Middle frontal gyrus (tissue), 1 donor: ENCODE results near the gene PRKAG2.

Experiments
- DNase-seq: peaks from one replicate; pipeline ENCODE4 v3.0.0-alpha.2; 2015; ENCODE audit warnings: low spot score; ENCODE audit errors: extremely low spot score

The PRKAG2 gene

DNA sequence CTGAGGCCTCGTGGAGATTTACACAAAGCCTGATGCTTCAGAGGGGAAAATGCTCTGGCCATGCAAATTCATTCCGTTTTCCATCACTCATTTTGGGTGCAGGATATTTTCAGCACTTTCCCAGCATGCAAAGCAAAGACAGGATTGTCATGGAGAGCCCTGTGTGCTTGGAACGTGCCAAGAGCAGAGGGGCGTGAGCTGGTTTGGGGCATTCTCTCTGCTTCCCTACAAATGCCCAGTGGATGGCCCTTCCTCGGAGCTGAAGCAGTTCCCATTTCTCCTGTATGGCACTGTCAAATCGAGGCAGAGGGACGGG lies 164.1 kb downstream of the PRKAG2 start:
- DNase-seq: no peak

- DNase-seq: no peak
These were observed 164.8 kb downstream of the PRKAG2 start for GRCh38 chr7:151711906-151712809.

GRCh38 chr7:151711435-151711872 lies 165.5 kb downstream of the PRKAG2 start:
- no peak for DNase-seq

DNA sequence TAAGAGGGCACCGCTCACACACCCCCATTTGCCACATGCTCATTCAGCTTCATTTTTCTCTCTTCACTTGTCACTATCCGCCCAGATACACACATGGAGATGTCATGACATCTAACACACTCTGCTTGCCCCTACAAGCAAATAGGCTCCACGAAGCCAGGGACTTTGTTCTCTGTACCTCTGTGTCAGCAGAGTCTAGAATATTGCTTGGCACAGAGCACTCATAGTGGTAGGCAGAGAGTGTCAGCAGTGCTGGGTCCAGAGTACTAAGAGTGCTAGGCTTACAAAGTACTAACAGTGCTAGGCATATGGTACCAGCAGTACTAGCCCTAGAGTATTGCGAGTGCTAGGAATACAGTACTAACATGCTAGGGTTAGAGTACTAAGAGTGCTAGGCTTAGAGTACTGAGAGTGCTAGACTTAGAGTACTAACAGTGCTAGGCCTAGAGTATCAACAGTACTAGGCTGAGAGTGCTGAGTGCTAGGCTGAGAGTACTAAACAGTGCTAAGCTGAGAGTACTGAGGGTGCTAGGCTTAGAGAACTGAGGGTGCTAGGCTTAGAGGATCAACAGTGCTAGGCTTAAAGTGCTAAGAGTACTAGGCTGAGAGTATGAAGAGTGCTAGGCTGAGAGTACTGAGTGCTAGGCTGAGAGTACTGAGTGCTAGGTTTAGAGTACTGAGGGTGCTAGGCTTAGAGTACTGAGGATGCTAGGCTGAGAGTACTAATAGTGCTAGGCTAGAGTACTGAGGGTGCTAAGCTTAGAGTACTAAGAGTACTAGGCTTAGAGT lies 166.1 kb downstream of the PRKAG2 start:
- DNase-seq: no peak

GRCh38 chr7:151710121-151710640 lies 166.7 kb downstream of the PRKAG2 start:
- DNase-seq: no peak

DNA sequence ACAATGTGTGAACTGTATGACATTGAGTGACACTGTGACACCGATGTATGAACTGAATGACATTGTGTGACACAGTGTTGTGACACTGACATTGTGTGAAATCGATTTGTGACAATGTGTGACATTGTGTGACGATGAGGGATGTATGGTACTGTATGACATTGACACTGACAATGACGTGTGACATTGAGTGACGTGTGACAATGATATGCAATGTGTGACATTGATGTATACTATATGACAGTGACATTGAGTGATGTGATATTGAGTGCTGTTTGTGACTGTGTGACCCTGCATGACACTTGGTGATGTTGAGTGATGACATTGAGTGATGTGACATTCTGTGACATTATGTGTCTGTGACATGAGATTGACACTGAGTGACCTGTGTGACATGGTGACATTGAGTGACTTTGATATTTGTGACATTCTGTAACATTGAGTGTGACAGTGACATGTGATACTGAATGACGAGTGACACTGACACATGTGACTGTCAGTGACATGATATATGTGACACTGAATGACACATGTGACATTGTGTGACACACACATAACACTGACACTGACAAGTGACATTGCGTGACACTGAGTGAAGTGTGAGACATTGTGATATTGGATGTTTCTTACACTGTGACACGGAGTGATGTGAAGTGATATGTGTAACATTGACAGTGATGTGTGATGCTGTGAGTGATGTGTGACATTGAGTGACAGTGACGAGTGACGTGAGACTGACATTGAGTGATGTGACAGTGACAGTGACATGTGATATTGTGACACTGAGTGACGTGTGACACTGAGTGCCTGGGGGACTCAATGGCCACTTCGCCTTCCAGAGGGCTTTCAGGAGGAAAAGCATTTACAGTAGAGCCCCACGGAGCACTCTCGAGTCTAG lies 167.5 kb downstream of the PRKAG2 start:
- no peak for DNase-seq

DNA sequence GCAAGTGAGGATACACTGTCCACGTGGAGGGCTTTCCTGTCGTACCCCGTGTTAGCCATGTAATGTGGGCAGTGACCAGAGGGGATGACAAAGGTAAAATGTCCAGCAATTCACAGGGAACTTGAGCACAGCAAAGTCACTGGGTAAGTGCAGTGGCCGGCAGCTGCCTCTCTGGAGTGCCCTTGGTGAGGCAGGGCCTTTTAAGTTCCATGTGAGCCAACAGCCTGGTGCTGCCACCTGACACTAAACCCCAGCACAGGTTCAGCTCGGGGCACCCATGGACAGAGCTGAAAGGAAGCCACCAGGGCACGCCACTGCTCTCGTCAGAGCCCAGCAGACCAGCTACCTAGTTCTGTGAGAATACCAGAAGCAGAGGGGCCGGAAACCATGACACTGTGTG lies 168.3 kb downstream of the PRKAG2 start:
- DNase-seq: no peak

GRCh38 chr7:151707757-151708156 lies 169.2 kb downstream of the PRKAG2 start:
- DNase-seq: no peak

DNA sequence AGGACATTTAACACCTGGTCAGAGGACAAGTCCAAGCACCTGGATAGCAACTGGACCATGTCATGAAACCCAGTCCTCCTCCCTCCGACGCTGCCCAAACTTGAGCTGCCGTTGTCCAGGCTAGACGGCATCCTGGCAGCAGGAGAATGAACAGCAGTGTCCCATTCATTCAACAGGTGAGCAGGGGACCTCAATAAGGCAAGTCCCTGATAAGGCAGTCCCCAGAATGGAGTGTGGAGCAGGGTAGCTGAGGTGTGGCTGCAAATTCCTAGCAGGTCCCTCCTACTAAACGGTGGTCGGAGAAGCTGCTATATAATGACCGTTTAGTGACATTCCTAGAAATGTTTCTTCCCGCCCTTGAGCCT lies 169.8 kb downstream of the PRKAG2 start:
- no peak for DNase-seq

DNA sequence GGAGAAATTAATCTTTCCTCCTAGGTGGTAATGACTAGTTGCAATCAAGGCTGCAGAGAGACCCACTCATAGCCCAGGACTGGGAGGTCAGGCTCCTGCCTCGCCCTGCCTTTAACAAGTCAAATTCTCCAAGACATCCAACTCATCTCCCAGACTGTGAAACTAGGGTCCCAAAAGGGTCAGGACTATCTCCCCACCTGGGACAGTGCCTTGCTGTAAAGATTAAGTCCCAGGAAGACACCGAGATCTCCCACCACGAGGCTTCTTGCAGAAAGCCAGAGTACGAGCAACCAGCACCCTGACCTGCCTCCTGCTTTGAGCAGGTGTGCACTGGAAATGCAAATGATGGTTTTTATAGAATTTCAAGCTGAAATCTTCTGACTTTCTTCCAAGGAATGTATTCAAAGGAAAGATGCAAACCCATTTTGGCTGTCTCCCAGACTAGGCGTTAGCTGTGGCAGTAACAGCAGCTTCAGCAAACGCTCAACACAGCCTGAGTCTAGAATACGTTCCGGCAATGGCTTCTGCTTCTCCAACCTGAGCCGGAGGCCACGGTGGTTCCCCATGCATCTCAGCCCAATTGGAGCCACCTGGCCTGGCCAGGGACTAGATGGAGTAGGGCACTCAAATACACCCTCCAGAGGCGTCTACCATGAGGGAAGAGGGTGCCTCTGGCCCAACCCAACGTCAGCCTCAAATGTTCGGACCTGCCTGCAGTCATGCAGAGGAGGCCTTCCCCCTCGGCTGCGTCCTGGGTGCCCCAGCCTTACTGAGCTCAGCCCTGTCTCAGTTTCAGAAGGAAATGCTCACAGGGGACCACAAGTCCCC lies 170.4 kb downstream of the PRKAG2 start:
- DNase-seq: no peak

DNA sequence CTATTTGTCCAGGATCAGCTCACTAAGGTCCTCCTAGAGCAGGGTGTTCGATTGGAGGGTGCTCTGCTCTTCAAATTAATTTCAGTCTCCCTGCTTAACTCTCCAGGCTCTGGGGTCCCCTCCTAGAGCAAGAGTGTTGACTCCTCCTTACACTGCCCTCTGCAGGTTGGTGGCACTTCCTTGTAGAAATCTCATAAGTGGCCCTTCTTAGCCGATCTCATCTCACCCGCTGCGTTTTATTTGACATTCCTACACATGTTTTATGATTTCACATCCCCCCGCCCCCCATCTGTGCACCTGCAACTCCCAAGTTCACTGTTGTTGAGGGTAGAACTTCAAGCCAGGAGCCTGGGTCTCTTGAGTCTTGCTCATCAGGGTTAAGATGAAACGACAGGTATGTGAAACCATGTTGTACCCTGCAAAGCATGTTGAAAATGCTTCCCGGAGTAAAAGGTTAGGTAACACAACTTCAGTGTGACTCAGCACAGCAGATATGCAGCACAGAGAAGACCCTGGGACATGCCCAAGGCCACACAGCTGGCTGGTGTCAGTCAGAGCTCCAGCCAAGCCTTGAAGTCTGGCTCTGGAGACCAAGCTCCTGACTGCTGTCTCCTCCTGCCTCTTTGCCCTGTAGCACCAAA lies 171.2 kb downstream of the PRKAG2 start:
- DNase-seq: no peak

GRCh38 chr7:151704960-151705635 lies 171.8 kb downstream of the PRKAG2 start:
- DNase-seq: no peak

DNA sequence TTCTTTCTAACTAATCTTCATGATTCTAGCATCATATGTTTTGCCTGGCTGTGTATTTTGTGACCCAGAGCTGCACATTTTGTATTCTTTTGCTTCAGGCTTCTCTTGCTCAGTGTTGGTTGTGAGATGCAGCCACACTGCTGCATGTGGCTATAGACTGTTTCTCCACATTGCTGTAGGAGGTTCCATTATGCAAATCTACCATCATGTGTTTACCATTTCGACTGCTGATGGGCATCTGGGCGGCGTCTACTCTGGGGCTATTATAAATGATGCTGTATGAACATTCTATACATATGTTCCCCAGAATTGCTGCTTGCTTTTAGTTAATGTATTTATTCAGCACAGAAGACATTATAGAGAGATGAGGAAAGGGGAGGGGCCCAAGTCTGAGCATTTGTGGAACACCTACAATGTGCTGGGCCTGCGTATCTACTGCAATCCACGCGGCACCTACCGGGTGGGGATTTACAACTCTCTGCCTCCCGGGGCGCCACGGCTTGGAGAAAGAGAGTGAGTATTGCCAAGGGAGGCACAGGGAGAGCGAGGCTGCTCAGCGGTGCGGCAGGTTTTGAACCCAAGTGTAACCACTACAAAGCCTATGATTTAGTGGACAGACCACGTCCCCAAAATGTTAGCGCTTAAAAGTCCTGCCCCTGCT lies 172.5 kb downstream of the PRKAG2 start:
- no peak for DNase-seq

GRCh38 chr7:151702961-151703360 lies 174.0 kb downstream of the PRKAG2 start:
- DNase-seq: no peak

DNA sequence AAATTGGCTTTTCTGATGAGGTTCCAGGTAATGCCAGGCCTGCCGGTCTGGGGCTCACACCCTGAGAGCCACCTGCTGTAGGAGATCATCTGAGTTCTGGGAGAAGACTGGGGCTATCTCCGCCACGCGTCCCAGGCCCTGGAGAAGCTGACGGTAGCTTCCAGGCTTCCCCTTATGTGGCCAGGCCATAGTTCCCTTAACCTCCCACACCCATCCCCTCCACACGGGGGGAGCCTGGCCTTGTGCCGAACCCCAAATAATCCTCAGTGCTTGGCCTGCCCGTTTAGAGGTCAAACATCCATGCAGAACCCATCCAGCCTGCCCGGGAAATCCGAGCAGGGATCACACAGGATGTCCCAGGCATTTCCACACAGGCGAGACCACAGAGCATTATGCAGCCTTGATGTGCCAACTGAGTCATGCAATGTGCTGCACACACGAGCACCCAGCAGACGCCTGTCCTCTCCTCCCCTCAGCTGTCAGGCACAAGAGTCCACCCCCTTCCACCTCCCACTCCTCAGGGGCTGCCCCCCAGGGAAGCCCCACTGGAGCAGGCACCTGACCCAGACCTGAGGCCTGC lies 176.2 kb downstream of the PRKAG2 start:
- DNase-seq: no peak

- no peak for DNase-seq
These were observed 177.0 kb downstream of the PRKAG2 start for GRCh38 chr7:151699928-151700319.

DNA sequence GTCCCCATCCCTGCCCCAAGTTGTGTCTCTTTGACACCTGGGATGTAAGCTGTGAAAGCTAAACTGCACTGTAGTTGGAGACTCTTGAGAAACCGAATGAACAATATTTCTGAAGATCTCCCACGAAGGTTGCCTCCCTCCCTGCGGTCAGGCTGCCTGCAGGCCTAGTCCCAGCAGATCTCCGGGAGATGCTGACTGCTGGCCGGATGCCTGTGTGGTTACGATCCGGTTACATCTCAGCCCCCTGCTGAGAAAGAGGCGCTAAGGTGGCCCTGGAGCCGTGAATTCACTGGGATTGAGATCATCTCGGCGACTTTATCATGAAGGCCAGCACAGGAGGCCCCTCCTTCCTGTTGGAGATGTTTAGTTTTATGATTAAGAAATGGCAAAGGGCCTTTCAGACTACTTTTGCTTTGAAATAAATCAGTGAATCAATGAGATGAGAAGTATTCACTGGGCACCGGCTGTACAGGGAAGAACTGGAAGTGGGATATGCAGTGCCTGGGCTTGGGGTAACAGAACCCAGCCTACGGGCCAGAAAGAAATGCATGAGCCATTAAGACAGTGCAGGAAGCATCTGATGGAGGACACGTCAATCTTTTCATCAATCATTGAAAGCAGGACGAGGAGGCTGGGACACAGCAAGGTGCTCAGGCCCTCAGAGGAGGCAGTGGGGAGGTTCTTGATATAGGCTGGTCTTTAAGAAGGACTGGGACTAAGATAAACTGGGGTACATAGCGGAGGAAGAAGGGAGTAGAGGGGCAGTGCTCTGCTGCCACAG lies 177.6 kb downstream of the PRKAG2 start:
- DNase-seq: no peak

DNA sequence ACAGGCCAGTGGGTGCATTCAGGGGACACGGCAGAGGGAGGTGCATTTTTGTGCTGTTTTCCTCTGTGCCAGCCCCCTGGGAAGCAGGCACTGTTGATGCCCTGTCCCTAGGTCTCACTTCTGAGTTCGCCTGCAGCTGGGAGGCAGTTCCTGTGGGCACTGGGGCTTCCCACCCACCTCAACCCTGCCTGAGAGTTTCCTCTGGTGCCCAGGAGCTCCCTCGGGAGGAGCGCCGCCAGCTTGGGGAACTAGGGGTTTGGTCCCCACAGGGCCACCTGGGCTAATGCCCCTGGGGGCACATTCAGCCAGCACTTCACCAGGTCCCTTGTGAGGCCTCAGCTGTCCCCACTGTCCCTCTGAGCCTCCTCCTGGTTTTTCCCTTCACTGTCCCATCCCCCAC lies 179.0 kb downstream of the PRKAG2 start:
- no peak for DNase-seq
